Nephron progenitor cell (in vitro differentiated cells): ENCODE data around the gene RNU2-63P.
A peak's percentile ranks its signal among the peaks of the same experiment; 100 is the strongest.
"Not testable (repeated sequence)": the region's sequence is repeated elsewhere in the genome, so short reads cannot be mapped to it uniquely, and the experiment has no call there.

ENCODE experiments used
- DNase-seq: peaks from one replicate; pipeline ENCODE4 v3.0.0; 2021
- H3K27ac Mint-ChIP-seq: 2 replicates; pipeline ENCODE4 v1.8.0; 2021; ENCODE audit warnings: mild to moderate bottlenecking, moderate library complexity, mixed read lengths
- H3K27me3 Mint-ChIP-seq: 2 replicates; pipeline ENCODE4 v1.8.0; 2021; ENCODE audit warnings: mild to moderate bottlenecking, low read depth, mixed read lengths; ENCODE audit not compliant: poor library complexity
- H3K36me3 Mint-ChIP-seq: 2 replicates; pipeline ENCODE4 v1.8.0; 2021; ENCODE audit warnings: low read depth, mixed read lengths
- H3K4me1 Mint-ChIP-seq: 2 replicates; pipeline ENCODE4 v1.8.0; 2021; ENCODE audit warnings: mixed read lengths
- H3K4me3 Mint-ChIP-seq: 2 replicates; pipeline ENCODE4 v1.8.0; 2021; ENCODE audit warnings: mild to moderate bottlenecking, moderate library complexity, mixed read lengths
- H3K9me3 Mint-ChIP-seq: 2 replicates; pipeline ENCODE4 v1.8.0; 2021; ENCODE audit warnings: mild to moderate bottlenecking, moderate library complexity, mixed read lengths
- CTCF ChIP-seq: fragments of 200-600 bp; sonication (generic); IDR thresholded peaks from 2 replicates; pipeline ENCODE4 v1.5.0; 2021; ENCODE audit warnings: antibody characterized with exemption

The RNU2-63P gene

GRCh38 chr2:88024509-88024908 lies 8.2 kb upstream of the RNU2-63P start:
- Mint-ChIP-seq H3K27ac (no peak overlapping the region), H3K4me3 (no peak overlapping the region), H3K9me3 (no peaks in the 10 kb centered on the region), H3K27me3 (peaks cover 5% of the 10 kb centered on the region), H3K36me3 (peaks cover 40% of the 10 kb centered on the region), H3K4me1 (peaks cover 7% of the 10 kb centered on the region)
- no peak for TF ChIP-seq CTCF
- DNase-seq: peak; percentile 28

GRCh38 chr2:88022669-88022921 lies 6.2 kb upstream of the RNU2-63P start:
- H3K36me3 Mint-ChIP-seq: peaks cover 23% of the 10 kb centered on the region
- H3K4me1 Mint-ChIP-seq: peaks cover 26% of the 10 kb centered on the region
- H3K27me3 Mint-ChIP-seq: peaks cover 11% of the 10 kb centered on the region
- H3K4me3 Mint-ChIP-seq: no peak overlapping the region
- no peaks in the 10 kb centered on the region for H3K9me3 Mint-ChIP-seq
- no peak overlapping the region for H3K27ac Mint-ChIP-seq
- no peak for TF ChIP-seq CTCF
- no peak for DNase-seq

GRCh38 chr2:88019985-88020384 lies 3.6 kb upstream of the RNU2-63P start:
- no peak for TF ChIP-seq CTCF

GRCh38 chr2:88018909-88019308 lies 2.6 kb upstream of the RNU2-63P start:
- no peak for TF ChIP-seq CTCF
- Mint-ChIP-seq H3K27me3 (peaks cover 18% of the 10 kb centered on the region), H3K4me1 (peaks cover 25% of the 10 kb centered on the region), H3K27ac (no peak overlapping the region), H3K4me3 (no peak overlapping the region), H3K9me3 (no peaks in the 10 kb centered on the region), H3K36me3 (peaks cover 6% of the 10 kb centered on the region)
- DNase-seq: no peak

More at GRCh38 chr2:88019985-88020384, 3.6 kb upstream of the RNU2-63P start:
- H3K4me1 Mint-ChIP-seq: peaks cover 31% of the 10 kb centered on the region
- no peak for DNase-seq
- no peak overlapping the region for H3K27ac Mint-ChIP-seq
- no peaks in the 10 kb centered on the region for H3K9me3 Mint-ChIP-seq
- peaks cover 6% of the 10 kb centered on the region for H3K36me3 Mint-ChIP-seq
- peaks cover 18% of the 10 kb centered on the region for H3K27me3 Mint-ChIP-seq
- H3K4me3 Mint-ChIP-seq: no peak overlapping the region

GRCh38 chr2:88018077-88018805 lies 1.9 kb upstream of the RNU2-63P start:
- H3K36me3 Mint-ChIP-seq, H3K9me3 Mint-ChIP-seq, H3K27ac Mint-ChIP-seq, DNase-seq: not testable (repeated sequence)
- Mint-ChIP-seq H3K27me3 (peaks cover 18% of the 10 kb centered on the region), H3K4me1 (peaks cover 25% of the 10 kb centered on the region), H3K4me3 (peak overlapping the region; percentile 95)

- Mint-ChIP-seq H3K4me1 (peaks cover 25% of the 10 kb centered on the region), H3K27me3 (peaks cover 18% of the 10 kb centered on the region), H3K4me3 (peak overlapping the region; percentile 95)
- not testable (repeated sequence) for H3K27ac Mint-ChIP-seq, H3K9me3 Mint-ChIP-seq, H3K36me3 Mint-ChIP-seq, DNase-seq
Observed at GRCh38 chr2:88017780-88018038, 1.4 kb upstream of the RNU2-63P start.

GRCh38 chr2:88016960-88017779 lies 823 bp upstream of the RNU2-63P start:
- Mint-ChIP-seq H3K4me3 (peak overlapping the region; percentile 95), H3K9me3 (no peaks in the 10 kb centered on the region), H3K27me3 (peaks cover 18% of the 10 kb centered on the region), H3K36me3 (no peaks in the 10 kb centered on the region), H3K27ac (peak overlapping the region; percentile 100), H3K4me1 (peaks cover 25% of the 10 kb centered on the region)
- TF ChIP-seq CTCF: no peak
- peak; percentile 66 for DNase-seq
